ENCODE results near the gene CSNK2A2. TPM values are rescaled to one million over a fixed set of nuclear protein-coding genes. Genes with fewer than 3 reads are reported as not detected.

The CSNK2A2 gene
- total and polyA plus RNA-seq, 2 of the 8 experiments (the other 6 are each of a cell fraction or from before 2014, with no cell fraction given): 37.9 to 128 TPM

GRCh38 chr16:58116081-58116480 is 81.8 kb downstream of the CSNK2A2 start:
- TF ChIP-seq RFX5 (IDR thresholded peaks at IDR 0.05; ENCODE audit: borderline replicate concordance, low read depth, low read length): no peak
- TF ChIP-seq TCF12 (IDR thresholded peaks at IDR 0.05; ENCODE audit: low read depth, low read length): no peak
- TF ChIP-seq POLR2A (IDR thresholded peaks at IDR 0.05; ENCODE audit: control extremely low read depth in 1 of 2, low read depth in 2 of 2, low read length in 2 of 2): no peak
- TF ChIP-seq RAD21 (IDR thresholded peaks at IDR 0.05 in 1 of 2, conservative IDR thresholded peaks at IDR 0.05 in 1 of 2; ENCODE audit: low read depth in 2 of 2, low read length in 2 of 2): no peak
- no peak for TF ChIP-seq ATF3 (IDR thresholded peaks at IDR 0.05; ENCODE audit: insufficient read depth, low read depth, low read length)
- TF ChIP-seq E2F6 (IDR thresholded peaks at IDR 0.05): no peak
- POLR2A ChIA-PET (ENCODE audit: partially characterized antibody): interaction anchor here (1.3 to 1.4 kb wide), 2 partner anchors 9 to 19 kb away, joined by 3 to 5 read pairs; no protein-coding TSS in a partner anchor
- H3K4me2 ChIP-seq (ENCODE audit: insufficient read depth in 1 of 2, low read depth in 2 of 2, low read length in 2 of 2): no peak overlapping the region
- no peaks in the 10 kb centered on the region for H3K27me3 ChIP-seq (replicated peaks in 1 of 4; ENCODE audit: control insufficient read depth in 3 of 4, extremely low read depth in 1 of 4, insufficient read depth in 3 of 4, low read length in 3 of 4)
- H3K9ac ChIP-seq (replicated peaks in 1 of 4; ENCODE audit: extremely low read depth in 1 of 4, low read depth in 3 of 4, low read length in 3 of 4): no peak overlapping the region
- DNase-seq (ENCODE audit: low read depth in 1 of 2, low spot score in 2 of 2): no peak
- no peak overlapping the region for H4K91ac ChIP-seq (replicated peaks; ENCODE audit: insufficient read length, low read length)
- no peak overlapping the region for H2BK20ac ChIP-seq (ENCODE audit: low read length)
- H3K79me2 ChIP-seq (ENCODE audit: control insufficient read depth in 1 of 2, insufficient read depth in 2 of 2, low read length in 2 of 2): peaks cover 6 to 42% of the 10 kb centered on the region in 2 experiments; a peak in 3 of 4 replicates
- no peak overlapping the region for H4K5ac ChIP-seq (ENCODE audit: insufficient read length, low read depth, low read length)
- no peak overlapping the region for H2BK15ac ChIP-seq (ENCODE audit: low read length)
- H3K18ac ChIP-seq (ENCODE audit: extremely low read depth, low read length): no peak overlapping the region
- no peak overlapping the region for H4K8ac ChIP-seq (ENCODE audit: extremely low read depth, insufficient read depth, low read length)
- no peak overlapping the region for H3K14ac ChIP-seq (ENCODE audit: insufficient read length)
- no peak overlapping the region for H3K4me3 ChIP-seq (ENCODE audit: extremely low read depth in 1 of 4, insufficient read depth in 2 of 4, low read depth in 3 of 4, low read length in 4 of 4)
- FAIRE-seq: no peak
- H3K4me1 ChIP-seq (replicated peaks in 1 of 4; ENCODE audit: control insufficient read depth in 3 of 4, insufficient read depth in 4 of 4, low read length in 3 of 4): peaks cover under 1 to 6% (median 2%) of the 10 kb centered on the region in 4 experiments; a peak in 6 of 7 replicates
- no peak overlapping the region for H3K27ac ChIP-seq (ENCODE audit: low read depth, low read length)
- no peak overlapping the region for H2BK12ac ChIP-seq (ENCODE audit: low read depth, low read length)
- H2AK5ac ChIP-seq (ENCODE audit: low read depth, low read length): no peak overlapping the region
- H3K23me2 ChIP-seq (ENCODE audit: low read depth, low read length): no peaks in the 10 kb centered on the region
- H2BK120ac ChIP-seq (replicated peaks; ENCODE audit: low read depth, low read length): no peak overlapping the region
- no peak overlapping the region for H3K23ac ChIP-seq (ENCODE audit: insufficient read length)
- peaks cover 3 to 10% of the 10 kb centered on the region in 2 experiments for H4K20me1 ChIP-seq (replicated peaks in 1 of 2; ENCODE audit: control insufficient read depth in 1 of 2, insufficient read depth in 2 of 2, low read length in 2 of 2)
- H3K79me1 ChIP-seq (ENCODE audit: low read depth, low read length): no peaks in the 10 kb centered on the region; the same call in 1 of the 2 replicates
- no peak overlapping the region for H2AFZ ChIP-seq (ENCODE audit: low read length)
- H3K4ac ChIP-seq (replicated peaks; ENCODE audit: insufficient read length, low read depth, low read length): no peak overlapping the region
- 89% methylated on average over 6 of the region's 6 CpGs; no CpG with 5 or more reads in 1 of the 2 experiments for WGBS, 2 experiments (ENCODE audit: extremely low coverage in 1 of 2, insufficient coverage in 1 of 2, insufficient read length in 1 of 2, insufficient replicate concordance in 2 of 2, low coverage in 1 of 2, low lambda C conversion rate in 2 of 2, missing lambda C conversion rate in 1 of 2)
- no peaks in the 10 kb centered on the region for H3K9me3 ChIP-seq (ENCODE audit: insufficient read depth in 2 of 2, low read depth in 1 of 2, low read length in 1 of 2)
- CTCF ChIA-PET (ENCODE audit: partially characterized antibody): interaction anchor here (0.8 to 19.7 kb wide), 6 partner anchors 11 to 225 kb away, joined by 3 to 362 read pairs (median 12); partner anchors contain the start of gene MMP15
- H2BK5ac ChIP-seq (ENCODE audit: low read depth, low read length): no peak overlapping the region
- no peak overlapping the region for H3K56ac ChIP-seq (replicated peaks; ENCODE audit: insufficient read length, low read depth, low read length)
- peaks cover 19 to 39% (median 30%) of the 10 kb centered on the region in 4 experiments for H3K36me3 ChIP-seq (ENCODE audit: control insufficient read depth in 2 of 4, insufficient read depth in 4 of 4, low read length in 3 of 4)

Measured in H1 (cell line).